GM12878 (cell line): Measurements from ENCODE around the gene GLT1D1. TPM values are rescaled to one million over a fixed set of nuclear protein-coding genes. Genes with fewer than 3 reads are reported as not detected.

Experiments used
- BMI1 ChIP-seq: fragments of 450-650 bp; IDR thresholded peaks from 2 replicates; pipeline ENCODE4 v1.6.1; 2016; ENCODE audit warnings: mild to moderate bottlenecking, moderate library complexity, borderline replicate concordance
- EZH2 ChIP-seq: IDR thresholded peaks from 2 replicates; pipeline ENCODE4 v1.6.1; 2012; ENCODE audit warnings: low read depth, mild to moderate bottlenecking, control low read depth, inconsistent platforms, low read length, borderline replicate concordance; ENCODE audit not compliant: control insufficient read depth
- MEF2B ChIP-seq: fragments of 450-650 bp; IDR thresholded peaks from 2 replicates; pipeline ENCODE4 v1.6.1; 2018; ENCODE audit warnings: mild to moderate bottlenecking, moderate library complexity; ENCODE audit not compliant: partially characterized antibody, poor library complexity, severe bottlenecking
- MLLT1 ChIP-seq: fragments of 450-650 bp; IDR thresholded peaks from 2 replicates; pipeline ENCODE4 v1.6.1; 2016; ENCODE audit warnings: mild to moderate bottlenecking
- MYB ChIP-seq: fragments of 150-350 bp; IDR thresholded peaks from 2 replicates; pipeline ENCODE4 v1.6.1; 2014; ENCODE audit warnings: mild to moderate bottlenecking, low read depth, low read length, borderline replicate concordance
- NFIC ChIP-seq: IDR thresholded peaks from 2 replicates; pipeline ENCODE4 v1.6.1; 2012; ENCODE audit warnings: low read depth, mild to moderate bottlenecking, inconsistent platforms, low read length, moderate library complexity
- RCOR1 ChIP-seq: conservative IDR thresholded peaks from 2 replicates; pipeline ENCODE4 v1.6.1; 2012; ENCODE audit warnings: low read depth, low read length, improper control_type of control experiment
- SIX5 ChIP-seq: IDR thresholded peaks from 2 replicates; pipeline ENCODE4 v1.6.1; 2011; ENCODE audit warnings: mild to moderate bottlenecking, low read depth, low read length, moderate library complexity; ENCODE audit not compliant: severe bottlenecking
- ZZZ3 ChIP-seq: IDR thresholded peaks from 2 replicates; pipeline ENCODE4 v1.6.1; 2011; ENCODE audit warnings: low read depth; ENCODE audit not compliant: control insufficient read depth, insufficient read length
- polyA plus RNA-seq, 11 experiments: library from polyadenylated mRNA; depleted of rRNA in 4 of 11; unstranded in 6 of 11; stranded (reverse) in 5 of 11; fragments of >200 nt; fragmentation: Nextera tagmentation in 4 of 11; fragmentation: Illumina TruSeq in 1 of 11; extraction: Ambion mirVana in 4 of 11; extraction: Trizol in 1 of 11; gene quantifications; 1 replicate in 1 of 11; 2 replicates in 10 of 11; pipeline versions ENCODE4 v1.2.1 to v1.2.3, GENCODE V29; 2011 to 2016; ENCODE audit warnings: inconsistent platforms in 2 of 11, missing spikeins in 2 of 11, low read depth in 1 of 11
- total RNA-seq, 4 experiments: library from RNA; depleted of rRNA in 3 of 4; stranded (reverse); fragments of >200 nt in 3 of 4; fragmentation: Illumina TruSeq in 1 of 4; extraction: Trizol in 1 of 4; gene quantifications; 2 replicates each; pipeline versions ENCODE4 v1.2.1 to v1.2.3, GENCODE V29; 2013 to 2021

Gene GLT1D1
- total and polyA plus RNA-seq, 10 of the 15 experiments (the other 5 are each of a cell fraction or from before 2014, with no cell fraction given) = 0.42 to 62.8 (median 3.0) TPM

GRCh38 chr12:128819293-128820144 is 33.8 kb upstream of the GLT1D1 start (continued):
- TF ChIP-seq MLLT1 (peak; percentile 91), NFIC (no peak), EZH2 (no peak), SIX5 (no peak), MYB (no peak; the same call in 1 of the 2 replicates), ZZZ3 (no peak), BMI1 (no peak), RCOR1 (no peak), MEF2B (no peak)
- TF ChIP-seq, all 136 proteins: peak for 12
